Measurements from ENCODE around the gene SLC25A21.

SLC25A21 gene

GRCh38 chr14:36683083-36683724 is 489.2 kb downstream of the SLC25A21 start:
- Histone ChIP-seq H2BK120ac (ENCODE audit: low read depth, low read length) (no peak overlapping the region), H3K27ac (replicated peaks; ENCODE audit: low read length) (no peak overlapping the region), H3K4me1 (ENCODE audit: control insufficient read depth in 2 of 2, insufficient read depth in 1 of 2, low read depth in 1 of 2, low read length in 2 of 2) (no peaks in the 10 kb centered on the region), H3K23ac (ENCODE audit: low read depth, low read length, poor library complexity) (no peak overlapping the region), H2BK15ac (ENCODE audit: low read length) (no peak overlapping the region), H2AFZ (ENCODE audit: low read length) (no peak overlapping the region), H3K14ac (ENCODE audit: low read length) (no peak overlapping the region), H3K9ac (ENCODE audit: low read depth, low read length, poor library complexity) (no peak overlapping the region), H2AK5ac (ENCODE audit: low read depth, low read length) (no peak overlapping the region), H3K27me3 (ENCODE audit: control insufficient read depth in 3 of 3, insufficient read depth in 3 of 3, low read depth in 1 of 3, low read length in 3 of 3) (no peaks in the 10 kb centered on the region), H3K4ac (ENCODE audit: low read length) (no peak overlapping the region), H3K18ac (ENCODE audit: low read length) (no peak overlapping the region), H4K91ac (ENCODE audit: low read depth, low read length, poor library complexity) (no peak overlapping the region), H3K9me3 (replicated peaks in 1 of 2; ENCODE audit: control insufficient read depth in 2 of 2, insufficient read depth in 1 of 2, low read depth in 1 of 2, low read length in 2 of 2) (no peaks in the 10 kb centered on the region), H4K8ac (ENCODE audit: low read depth, low read length) (no peak overlapping the region), H3K4me2 (ENCODE audit: insufficient read depth, low read length, poor library complexity, severe bottlenecking) (no peak overlapping the region), H3K36me3 (replicated peaks in 1 of 2; ENCODE audit: control insufficient read depth in 2 of 2, insufficient read depth in 2 of 2, low read length in 2 of 2) (no peaks in the 10 kb centered on the region), H3K4me3 (ENCODE audit: low read length in 2 of 2) (no peak overlapping the region), H2BK5ac (ENCODE audit: low read length) (no peak overlapping the region), H3K79me1 (ENCODE audit: low read depth, low read length) (no peaks in the 10 kb centered on the region), H2BK12ac (ENCODE audit: low read length) (no peak overlapping the region)
- no peak for DNase-seq (ENCODE audit: low spot score)
- WGBS, 2 donors (ENCODE audit: extremely low coverage in 2 of 2, insufficient read length in 2 of 2, insufficient replicate concordance in 1 of 2), result no CpG with 5 or more reads among the region's 9 CpGs

- no peak overlapping the region for H3K14ac ChIP-seq (ENCODE audit: low read length)
- DNase-seq (ENCODE audit: low spot score), result no peak
- no CpG with 5 or more reads among the region's 4 CpGs for WGBS, 2 donors (ENCODE audit: extremely low coverage in 2 of 2, insufficient read length in 2 of 2, insufficient replicate concordance in 1 of 2)
These were observed 490.1 kb downstream of the SLC25A21 start for GRCh38 chr14:36682338-36682737.

GRCh38 chr14:36676236-36676635 is 496.2 kb downstream of the SLC25A21 start:
- Histone ChIP-seq H2BK120ac (ENCODE audit: low read depth, low read length) (no peak overlapping the region), H3K36me3 (replicated peaks in 1 of 2; ENCODE audit: control insufficient read depth in 2 of 2, insufficient read depth in 2 of 2, low read length in 2 of 2) (no peaks in the 10 kb centered on the region), H3K4me3 (ENCODE audit: low read length in 2 of 2) (no peak overlapping the region), H2AFZ (ENCODE audit: low read length) (peak overlapping the region; percentile 41), H2AK5ac (ENCODE audit: low read depth, low read length) (no peak overlapping the region), H3K4me1 (ENCODE audit: control insufficient read depth in 2 of 2, insufficient read depth in 1 of 2, low read depth in 1 of 2, low read length in 2 of 2) (peaks cover 2 to 7% of the 10 kb centered on the region in 2 donors), H3K9ac (ENCODE audit: low read depth, low read length, poor library complexity) (no peak overlapping the region), H3K23ac (ENCODE audit: low read depth, low read length, poor library complexity) (no peak overlapping the region), H3K27me3 (ENCODE audit: control insufficient read depth in 3 of 3, insufficient read depth in 3 of 3, low read depth in 1 of 3, low read length in 3 of 3) (peaks cover 0 to 25% (median 0%) of the 10 kb centered on the region in 3 experiments), H4K91ac (ENCODE audit: low read depth, low read length, poor library complexity) (no peak overlapping the region), H4K8ac (ENCODE audit: low read depth, low read length) (no peak overlapping the region), H3K27ac (replicated peaks; ENCODE audit: low read length) (no peak overlapping the region), H3K9me3 (replicated peaks in 1 of 2; ENCODE audit: control insufficient read depth in 2 of 2, insufficient read depth in 1 of 2, low read depth in 1 of 2, low read length in 2 of 2) (peaks cover 0 to 2% of the 10 kb centered on the region in 2 donors), H3K4ac (ENCODE audit: low read length) (no peak overlapping the region), H3K14ac (ENCODE audit: low read length) (peak overlapping the region; percentile 32), H2BK5ac (ENCODE audit: low read length) (no peak overlapping the region), H2BK12ac (ENCODE audit: low read length) (no peak overlapping the region), H2BK15ac (ENCODE audit: low read length) (no peak overlapping the region), H3K18ac (ENCODE audit: low read length) (peak overlapping the region; percentile 23), H3K4me2 (ENCODE audit: insufficient read depth, low read length, poor library complexity, severe bottlenecking) (peak overlapping the region; percentile 51), H3K79me1 (ENCODE audit: low read depth, low read length) (no peaks in the 10 kb centered on the region)
- WGBS, 2 donors (ENCODE audit: extremely low coverage in 2 of 2, insufficient read length in 2 of 2, insufficient replicate concordance in 1 of 2), result no CpG with 5 or more reads among the region's 10 CpGs
- DNase-seq (ENCODE audit: low spot score), result no peak

More at GRCh38 chr14:36682338-36682737, 490.1 kb downstream of the SLC25A21 start:
- H3K4ac ChIP-seq (ENCODE audit: low read length), result no peak overlapping the region
- no peak overlapping the region for H3K9ac ChIP-seq (ENCODE audit: low read depth, low read length, poor library complexity)
- H2BK5ac ChIP-seq (ENCODE audit: low read length), result no peak overlapping the region
- no peak overlapping the region for H2AK5ac ChIP-seq (ENCODE audit: low read depth, low read length)
- no peak overlapping the region for H4K8ac ChIP-seq (ENCODE audit: low read depth, low read length)
- no peaks in the 10 kb centered on the region for H3K36me3 ChIP-seq (replicated peaks in 1 of 2; ENCODE audit: control insufficient read depth in 2 of 2, insufficient read depth in 2 of 2, low read length in 2 of 2)
- H3K18ac ChIP-seq (ENCODE audit: low read length), result no peak overlapping the region
- H3K27me3 ChIP-seq (ENCODE audit: control insufficient read depth in 3 of 3, insufficient read depth in 3 of 3, low read depth in 1 of 3, low read length in 3 of 3), result no peaks in the 10 kb centered on the region
- no peak overlapping the region for H2BK120ac ChIP-seq (ENCODE audit: low read depth, low read length)
- no peak overlapping the region for H2BK15ac ChIP-seq (ENCODE audit: low read length)
- no peak overlapping the region for H3K27ac ChIP-seq (replicated peaks; ENCODE audit: low read length)
- H3K79me1 ChIP-seq (ENCODE audit: low read depth, low read length), result no peaks in the 10 kb centered on the region
- H3K4me3 ChIP-seq (ENCODE audit: low read length in 2 of 2), result no peak overlapping the region
- H3K23ac ChIP-seq (ENCODE audit: low read depth, low read length, poor library complexity), result no peak overlapping the region
- H2AFZ ChIP-seq (ENCODE audit: low read length), result no peak overlapping the region
- H2BK12ac ChIP-seq (ENCODE audit: low read length), result no peak overlapping the region
- H4K91ac ChIP-seq (ENCODE audit: low read depth, low read length, poor library complexity), result no peak overlapping the region
- no peaks in the 10 kb centered on the region for H3K9me3 ChIP-seq (replicated peaks in 1 of 2; ENCODE audit: control insufficient read depth in 2 of 2, insufficient read depth in 1 of 2, low read depth in 1 of 2, low read length in 2 of 2)
- H3K4me2 ChIP-seq (ENCODE audit: insufficient read depth, low read length, poor library complexity, severe bottlenecking), result no peak overlapping the region
- no peaks in the 10 kb centered on the region for H3K4me1 ChIP-seq (ENCODE audit: control insufficient read depth in 2 of 2, insufficient read depth in 1 of 2, low read depth in 1 of 2, low read length in 2 of 2)

GRCh38 chr14:36675581-36675980 is 496.8 kb downstream of the SLC25A21 start:
- no peak overlapping the region for H3K4me2 ChIP-seq (ENCODE audit: insufficient read depth, low read length, poor library complexity, severe bottlenecking)
- DNase-seq (ENCODE audit: low spot score), result no peak
- no peak overlapping the region for H2BK15ac ChIP-seq (ENCODE audit: low read length)
- H4K8ac ChIP-seq (ENCODE audit: low read depth, low read length), result no peak overlapping the region
- H3K23ac ChIP-seq (ENCODE audit: low read depth, low read length, poor library complexity), result no peak overlapping the region
- no peak overlapping the region for H3K18ac ChIP-seq (ENCODE audit: low read length)
- H3K4ac ChIP-seq (ENCODE audit: low read length), result no peak overlapping the region
- no peak overlapping the region for H3K27ac ChIP-seq (replicated peaks; ENCODE audit: low read length)
- H3K14ac ChIP-seq (ENCODE audit: low read length), result no peak overlapping the region
- H2BK5ac ChIP-seq (ENCODE audit: low read length), result no peak overlapping the region
- no peak overlapping the region for H2AK5ac ChIP-seq (ENCODE audit: low read depth, low read length)
- no peak overlapping the region for H2BK12ac ChIP-seq (ENCODE audit: low read length)
- H3K36me3 ChIP-seq (replicated peaks in 1 of 2; ENCODE audit: control insufficient read depth in 2 of 2, insufficient read depth in 2 of 2, low read length in 2 of 2), result no peaks in the 10 kb centered on the region
- no peak overlapping the region for H2AFZ ChIP-seq (ENCODE audit: low read length)
- H3K4me3 ChIP-seq (ENCODE audit: low read length in 2 of 2), result no peak overlapping the region
- WGBS, 2 donors (ENCODE audit: extremely low coverage in 2 of 2, insufficient read length in 2 of 2, insufficient replicate concordance in 1 of 2), result no CpG with 5 or more reads among the region's 6 CpGs
- H2BK120ac ChIP-seq (ENCODE audit: low read depth, low read length), result no peak overlapping the region
- H3K9ac ChIP-seq (ENCODE audit: low read depth, low read length, poor library complexity), result no peak overlapping the region
- no peaks in the 10 kb centered on the region for H3K79me1 ChIP-seq (ENCODE audit: low read depth, low read length)
- H3K9me3 ChIP-seq (replicated peaks in 1 of 2; ENCODE audit: control insufficient read depth in 2 of 2, insufficient read depth in 1 of 2, low read depth in 1 of 2, low read length in 2 of 2), result peaks cover 0 to 2% of the 10 kb centered on the region in 2 donors
- peaks cover 0 to 32% (median 0%) of the 10 kb centered on the region in 3 experiments for H3K27me3 ChIP-seq (ENCODE audit: control insufficient read depth in 3 of 3, insufficient read depth in 3 of 3, low read depth in 1 of 3, low read length in 3 of 3)
- peaks cover 2 to 7% of the 10 kb centered on the region in 2 donors for H3K4me1 ChIP-seq (ENCODE audit: control insufficient read depth in 2 of 2, insufficient read depth in 1 of 2, low read depth in 1 of 2, low read length in 2 of 2)
- H4K91ac ChIP-seq (ENCODE audit: low read depth, low read length, poor library complexity), result no peak overlapping the region

Measured in neuronal stem cell (in vitro differentiated cells).